Hepatocyte (in vitro differentiated cells): Measurements from ENCODE around the gene CDH11.

ENCODE experiments used
- CTCF ChIP-seq: fragments of 200-600 bp; sonication (generic); IDR thresholded peaks from 2 replicates; pipeline ENCODE4 v1.5.1; 2016; ENCODE audit warnings: antibody characterized with exemption, mild to moderate bottlenecking; ENCODE audit not compliant: poor library complexity
- EZH2 ChIP-seq: fragments of 200-600 bp; sonication (generic); IDR thresholded peaks from 2 replicates; pipeline ENCODE4 v1.6.1; 2016; ENCODE audit warnings: antibody characterized with exemption, mild to moderate bottlenecking, borderline replicate concordance

- TF ChIP-seq EZH2 (no peak), CTCF (no peak)
Observed at GRCh38 chr16:64968539-64968938, 153.3 kb downstream of the CDH11 start.
